SKM-1 treated with dmso at 0.1 percent for 144 hours (cell line): ENCODE results near the gene TTC6.

Experiments
- DNase-seq: peaks from one replicate; lab custom pipeline; 2025; ENCODE audit not compliant: unreplicated experiment; lab: John Stamatoyannopoulos, UW

The TTC6 gene

GRCh38 chr14:37620856-37621255, 25.4 kb downstream of the TTC6 start:
- DNase-seq, result no peak

- no peak for DNase-seq
Observed at GRCh38 chr14:37622231-37622923, 26.9 kb downstream of the TTC6 start.

GRCh38 chr14:37623426-37623951, 28.1 kb downstream of the TTC6 start:
- no peak for DNase-seq

- DNase-seq, result no peak
Observed at GRCh38 chr14:37623971-37624370, 28.5 kb downstream of the TTC6 start.

- DNase-seq, result no peak
Observed at GRCh38 chr14:37625597-37626595, 30.5 kb downstream of the TTC6 start.

- DNase-seq, result no peak
Observed at GRCh38 chr14:37637341-37637740, 41.9 kb downstream of the TTC6 start.

GRCh38 chr14:37638599-37638998, 43.2 kb downstream of the TTC6 start:
- no peak for DNase-seq

GRCh38 chr14:37641117-37641516, 45.7 kb downstream of the TTC6 start:
- DNase-seq, result no peak

- no peak for DNase-seq
Observed at GRCh38 chr14:37642125-37642524, 46.7 kb downstream of the TTC6 start.

- no peak for DNase-seq
Observed at GRCh38 chr14:37643701-37644100, 48.3 kb downstream of the TTC6 start.
